SKM-1 (cell line): ENCODE results near the gene PPM1K.

ENCODE experiments used
- DNase-seq: peaks from one replicate; lab custom pipeline; 2025; ENCODE audit not compliant: unreplicated experiment; lab: John Stamatoyannopoulos, UW

Gene PPM1K

GRCh38 chr4:88223516-88223915 is 60.8 kb downstream of the PPM1K start:
- no peak for DNase-seq

- DNase-seq = peak; percentile 44
These were observed 65.3 kb downstream of the PPM1K start for GRCh38 chr4:88219099-88219498.

- no peak for DNase-seq
These were observed 67.2 kb downstream of the PPM1K start for GRCh38 chr4:88217169-88217568.

- DNase-seq = no peak
These were observed 68.0 kb downstream of the PPM1K start for GRCh38 chr4:88216395-88216794.

GRCh38 chr4:88215351-88215750 is 69.0 kb downstream of the PPM1K start:
- no peak for DNase-seq

GRCh38 chr4:88212253-88212561 is 72.2 kb downstream of the PPM1K start:
- no peak for DNase-seq

- peak; percentile 35 for DNase-seq
These were observed 72.7 kb downstream of the PPM1K start for GRCh38 chr4:88211473-88212252.

- DNase-seq = no peak
These were observed 76.2 kb downstream of the PPM1K start for GRCh38 chr4:88208156-88208555.
